Stimulated activated CD4-positive, alpha-beta T cell treated with anti-CD3 and anti-CD28 coated beads, TNF-alpha, amount 100 ng/mL, for 4 hours (primary cell): ENCODE measurements around the gene ERVFRD-1.
"Not testable (repeated sequence)": the region's sequence is repeated elsewhere in the genome, so short reads cannot be mapped to it uniquely, and the experiment has no call there.

ENCODE experiments used
- DNase-seq, 3 experiments: peaks; one replicate each; pipeline ENCODE4 v3.0.0-alpha.2; 2020; ENCODE audit warnings: low read depth in 3 of 3

The ERVFRD-1 gene

GRCh38 chr6:11129908-11130565 is 18.5 kb upstream of the ERVFRD-1 start:
- no peak for DNase-seq

GRCh38 chr6:11128608-11129007 is 17.1 kb upstream of the ERVFRD-1 start:
- DNase-seq = no peak

- no peak for DNase-seq
These were observed 15.4 kb upstream of the ERVFRD-1 start for GRCh38 chr6:11126876-11127275.

GRCh38 chr6:11123978-11124377 is 12.5 kb upstream of the ERVFRD-1 start:
- no peak for DNase-seq

- no peak for DNase-seq
These were observed 10.9 kb upstream of the ERVFRD-1 start for GRCh38 chr6:11122380-11122779.

GRCh38 chr6:11121851-11122250 is 10.3 kb upstream of the ERVFRD-1 start:
- no peak for DNase-seq

GRCh38 chr6:11120271-11121005 is 8.9 kb upstream of the ERVFRD-1 start:
- DNase-seq = no peak

GRCh38 chr6:11115808-11116536 is 4.4 kb upstream of the ERVFRD-1 start:
- DNase-seq = not testable (repeated sequence)

GRCh38 chr6:11113038-11113437 is 1.5 kb upstream of the ERVFRD-1 start:
- no peak for DNase-seq

GRCh38 chr6:11111769-11112437 is 378 bp upstream of the ERVFRD-1 start:
- no peak for DNase-seq

GRCh38 chr6:11108726-11109125 is 2.8 kb downstream of the ERVFRD-1 start:
- no peak for DNase-seq

- no peak for DNase-seq
These were observed 8.5 kb downstream of the ERVFRD-1 start for GRCh38 chr6:11103065-11103464.

GRCh38 chr6:11101417-11101816 is 10.1 kb downstream of the ERVFRD-1 start:
- no peak for DNase-seq

GRCh38 chr6:11098004-11098403 is 13.5 kb downstream of the ERVFRD-1 start:
- DNase-seq = no peak

- DNase-seq = no peak
These were observed 14.0 kb downstream of the ERVFRD-1 start for GRCh38 chr6:11097476-11097875.

- DNase-seq = no peak
These were observed 15.4 kb downstream of the ERVFRD-1 start for GRCh38 chr6:11096109-11096508.

GRCh38 chr6:11094941-11095340 is 16.6 kb downstream of the ERVFRD-1 start:
- DNase-seq = no peak

- peak in 1 of 3 experiments; percentile 16 for DNase-seq
These were observed 17.1 kb downstream of the ERVFRD-1 start for GRCh38 chr6:11094411-11094851.

GRCh38 chr6:11093626-11094410 is 17.7 kb downstream of the ERVFRD-1 start, which contains the start of gene SMIM13:
Gene SMIM13, plus strand, starts transcription at chr6:11093834. Its CDS starts 480 bp downstream, at chr6:11094314.
- DNase-seq = peak; percentile 87 to 92 (median 88)

GRCh38 chr6:11093376-11093625 is 18.2 kb downstream of the ERVFRD-1 start:
- DNase-seq = no peak

- peak in 1 of 3 experiments; percentile 5 for DNase-seq
These were observed 18.7 kb downstream of the ERVFRD-1 start for GRCh38 chr6:11092668-11093375.
